Measurements from ENCODE around the gene TAOK3.

The TAOK3 gene

GRCh38 chr12:118337194-118337838 is 35.4 kb downstream of the TAOK3 start:
- peak; percentile 55 for DNase-seq (ENCODE audit: low read depth)
- TF ChIP-seq CTCF (conservative IDR thresholded peaks at IDR 0.05; ENCODE audit: low read length): no peak
- H3K4me3 ChIP-seq (ENCODE audit: low read length): no peak overlapping the region

- no peak overlapping the region for H3K4me3 ChIP-seq (ENCODE audit: low read length)
- DNase-seq (ENCODE audit: low read depth): no peak
- TF ChIP-seq CTCF (conservative IDR thresholded peaks at IDR 0.05; ENCODE audit: low read length): no peak
Observed at GRCh38 chr12:118336123-118336522, 36.6 kb downstream of the TAOK3 start.

- H3K4me3 ChIP-seq (ENCODE audit: low read length): no peak overlapping the region
- no peak for DNase-seq (ENCODE audit: low read depth)
- TF ChIP-seq CTCF (conservative IDR thresholded peaks at IDR 0.05; ENCODE audit: low read length): no peak
Observed at GRCh38 chr12:118334939-118335567, 37.7 kb downstream of the TAOK3 start.

- no peak for TF ChIP-seq CTCF (conservative IDR thresholded peaks at IDR 0.05; ENCODE audit: low read length)
- no peak for DNase-seq (ENCODE audit: low read depth)
Observed at GRCh38 chr12:118334241-118334640, 38.5 kb downstream of the TAOK3 start.

GRCh38 chr12:118332511-118332910 is 40.2 kb downstream of the TAOK3 start:
- no peak overlapping the region for H3K4me3 ChIP-seq (ENCODE audit: low read length)
- TF ChIP-seq CTCF (conservative IDR thresholded peaks at IDR 0.05; ENCODE audit: low read length): no peak
- DNase-seq (ENCODE audit: low read depth): no peak

More at GRCh38 chr12:118334241-118334640, 38.5 kb downstream of the TAOK3 start:
- H3K4me3 ChIP-seq (ENCODE audit: low read length): no peak overlapping the region

- H3K4me3 ChIP-seq (ENCODE audit: low read length): no peak overlapping the region
- no peak for TF ChIP-seq CTCF (conservative IDR thresholded peaks at IDR 0.05; ENCODE audit: low read length)
- DNase-seq (ENCODE audit: low read depth): peak; percentile 53
Observed at GRCh38 chr12:118330421-118331018, 42.2 kb downstream of the TAOK3 start.

Measured in AG10803 (cell line).